GM12878 (cell line): Measurements from ENCODE around the gene ATP13A1. TPM values are rescaled to one million over a fixed set of nuclear protein-coding genes. Genes with fewer than 3 reads are reported as not detected.

Source experiments
- ATAC-seq: fragments of 200-7000 bp; cut with Tn5 transposase; 3 replicates; pipeline ENCODE4 v1.9.1; 2020; ENCODE audit warnings: mild to moderate bottlenecking, moderate library complexity
- BruUV-seq: library from RNA; stranded (reverse); fragments of 400-500 nt; replicated peaks from 2 replicates; lab custom pipeline; 2021; lab: Mats Ljungman, UMichigan
- CTCF ChIA-PET: fragments of 300-600 bp; sonication (Branson Sonifier 250); formaldehyde crosslinking; extraction: SDS; loops from one replicate; lab custom pipeline; 2021; ENCODE audit warnings: inconsistent platforms; lab: Yijun Ruan, JAX
- POLR2A ChIA-PET: fragments of 350-600 bp; formaldehyde crosslinking; extraction: SDS; loops from one replicate; lab custom pipeline; 2021; ENCODE audit warnings: inconsistent platforms; lab: Charles Lee
- RAD21 ChIA-PET: fragments of 300-600 bp; sonication (Branson Sonifier 250); formaldehyde crosslinking; loops from one replicate; lab custom pipeline; 2023; ENCODE audit warnings: antibody characterized with exemption; ENCODE audit not compliant: unreplicated experiment; lab: Charles Lee
- SMC1A ChIA-PET: fragments of 300-600 bp; sonication (Branson Sonifier 250); formaldehyde crosslinking; loops from one replicate; lab custom pipeline; 2023; ENCODE audit not compliant: unreplicated experiment, uncharacterized antibody; lab: Charles Lee
- DNase-seq: peaks from one replicate; pipeline ENCODE4 v3.0.0-alpha.2; 2011; ENCODE audit warnings: low read depth, low spot score
- FAIRE-seq: peaks from 3 replicates; lab custom pipeline; 2011; peaks lifted over from hg19 to GRCh38; lab: Jason Lieb, UNC
- H2AFZ ChIP-seq: 2 replicates; pipeline ENCODE4 v1.6.0; 2011; ENCODE audit warnings: low read depth, low read length, control low read depth; ENCODE audit not compliant: control insufficient read depth
- H3K27ac ChIP-seq: 2 replicates; pipeline ENCODE4 v1.5.1; 2011; ENCODE audit warnings: control low read depth; ENCODE audit not compliant: control insufficient read depth, insufficient read depth
- H3K27me3 ChIP-seq, 2 experiments: replicated peaks in 1 of 2; 2 replicates each; pipeline versions ENCODE4 v1.6.0 to v1.6.1; 2011; ENCODE audit warnings: low read length in 1 of 2; ENCODE audit not compliant: control insufficient read depth in 2 of 2, insufficient read depth in 2 of 2
- H3K36me3 ChIP-seq, 2 experiments: 2 replicates each; pipeline ENCODE4 v1.5.1; 2011; ENCODE audit warnings: low read length in 1 of 2; ENCODE audit not compliant: control insufficient read depth in 2 of 2, insufficient read depth in 2 of 2
- H3K4me1 ChIP-seq: 2 replicates; pipeline ENCODE4 v1.6.1; 2011; ENCODE audit warnings: mild to moderate bottlenecking, low read length, moderate library complexity, mixed read lengths; ENCODE audit not compliant: control insufficient read depth, insufficient read depth
- H3K4me2 ChIP-seq: 2 replicates; pipeline ENCODE4 v1.6.0; 2011; ENCODE audit warnings: control low read depth; ENCODE audit not compliant: control insufficient read depth, insufficient read depth
- H3K4me3 ChIP-seq: fragments of 200-600 bp; sonication (generic); 2 replicates; pipeline ENCODE4 v1.5.1; 2016
- H3K79me2 ChIP-seq: 2 replicates; pipeline ENCODE4 v1.6.0; 2011; ENCODE audit warnings: low read length; ENCODE audit not compliant: control insufficient read depth, insufficient read depth
- H3K9ac ChIP-seq: 2 replicates; pipeline ENCODE4 v1.8.0; 2011; ENCODE audit warnings: low read length, control low read depth, mixed read lengths; ENCODE audit not compliant: control insufficient read depth, insufficient read depth
- H3K9me3 ChIP-seq: replicated peaks from 3 replicates; pipeline ENCODE4 v1.5.1; 2011; ENCODE audit warnings: mild to moderate bottlenecking, low read length; ENCODE audit not compliant: control insufficient read depth, insufficient read depth
- H4K20me1 ChIP-seq: 2 replicates; pipeline ENCODE4 v1.6.0; 2011; ENCODE audit not compliant: control insufficient read depth, insufficient read depth
- ATF7 ChIP-seq: fragments of 450-650 bp; IDR thresholded peaks from 2 replicates; pipeline ENCODE4 v1.6.1; 2016; ENCODE audit warnings: low read depth, mild to moderate bottlenecking
- BCL11A ChIP-seq: IDR thresholded peaks from 2 replicates; pipeline ENCODE4 v1.6.1; 2011; ENCODE audit warnings: low read depth, low read length
- EGR1 ChIP-seq, 2 experiments: IDR thresholded peaks; 1 replicate in 1 of 2; 2 replicates in 1 of 2; pipeline ENCODE4 v1.6.1; 2011 to 2012; ENCODE audit warnings: low read depth in 2 of 2, low read length in 2 of 2, borderline replicate concordance in 1 of 2, mild to moderate bottlenecking in 1 of 2, moderate library complexity in 1 of 2
- ESRRA ChIP-seq: IDR thresholded peaks from 2 replicates; pipeline ENCODE4 v1.6.1; 2012; ENCODE audit warnings: mild to moderate bottlenecking, low read length, improper control_type of control experiment
- FOXM1 ChIP-seq: IDR thresholded peaks from 2 replicates; pipeline ENCODE4 v1.6.1; 2012; ENCODE audit warnings: low read depth, mild to moderate bottlenecking, inconsistent platforms, low read length, moderate library complexity
- MEF2A ChIP-seq: IDR thresholded peaks from 2 replicates; pipeline ENCODE4 v1.6.1; 2011; ENCODE audit warnings: low read depth, mild to moderate bottlenecking, low read length, moderate library complexity; ENCODE audit not compliant: insufficient read depth
- MEF2B ChIP-seq: fragments of 450-650 bp; IDR thresholded peaks from 2 replicates; pipeline ENCODE4 v1.6.1; 2018; ENCODE audit warnings: mild to moderate bottlenecking, moderate library complexity; ENCODE audit not compliant: partially characterized antibody, poor library complexity, severe bottlenecking
- POLR2AphosphoS5 ChIP-seq: IDR thresholded peaks from 2 replicates; pipeline ENCODE4 v1.6.1; 2011; ENCODE audit warnings: mild to moderate bottlenecking, low read length, inconsistent platforms
- RAD21 ChIP-seq: IDR thresholded peaks from 2 replicates; pipeline ENCODE4 v1.6.1; 2011; ENCODE audit warnings: mild to moderate bottlenecking, low read depth, low read length, moderate library complexity; ENCODE audit not compliant: insufficient read depth
- SREBF1 ChIP-seq: IDR thresholded peaks from 2 replicates; pipeline ENCODE4 v1.6.1; 2012; ENCODE audit warnings: mild to moderate bottlenecking, low read length
- STAT1 ChIP-seq: fragments of 450-650 bp; conservative IDR thresholded peaks from 2 replicates; pipeline ENCODE4 v1.6.1; 2014; ENCODE audit warnings: antibody characterized with exemption, mild to moderate bottlenecking
- SUZ12 ChIP-seq: fragments of 200-600 bp; sonication (generic); IDR thresholded peaks from one replicate; pipeline ENCODE4 v1.6.1; 2018; ENCODE audit warnings: antibody characterized with exemption, mild to moderate bottlenecking; ENCODE audit not compliant: unreplicated experiment
- TCF7 ChIP-seq: IDR thresholded peaks from 2 replicates; pipeline ENCODE4 v1.6.1; 2014; ENCODE audit warnings: antibody characterized with exemption, borderline replicate concordance
- WGBS: methylation state at CpG from one replicate; pipeline ENCODE4 v1.1.6; 2016; ENCODE audit warnings: low lambda C conversion rate; ENCODE audit not compliant: insufficient replicate concordance, insufficient coverage; ENCODE audit errors: missing lambda C conversion rate; 5-methylcytosine and 5-hydroxymethylcytosine counted together
- in situ Hi-C: fragments of 300-500 bp; cut with MboI; formaldehyde crosslinking; loops from 9 replicates; pipeline ENCODE4 v1.14.3; 2018; ENCODE audit warnings: mixed read lengths
- intact Hi-C: fragments of 100-400 bp; cut with micrococcal nuclease; formaldehyde crosslinking; loops from one replicate; pipeline ENCODE4 v1.14.2; 2022; ENCODE audit not compliant: unreplicated experiment
- polyA plus RNA-seq, 11 experiments: library from polyadenylated mRNA; depleted of rRNA in 4 of 11; unstranded in 6 of 11; stranded (reverse) in 5 of 11; fragments of >200 nt; fragmentation: Nextera tagmentation in 4 of 11; fragmentation: Illumina TruSeq in 1 of 11; extraction: Ambion mirVana in 4 of 11; extraction: Trizol in 1 of 11; gene quantifications; 1 replicate in 1 of 11; 2 replicates in 10 of 11; pipeline versions ENCODE4 v1.2.1 to v1.2.3, GENCODE V29; 2011 to 2016; ENCODE audit warnings: inconsistent platforms in 2 of 11, missing spikeins in 2 of 11, low read depth in 1 of 11
- total RNA-seq, 4 experiments: library from RNA; depleted of rRNA in 3 of 4; stranded (reverse); fragments of >200 nt in 3 of 4; fragmentation: Illumina TruSeq in 1 of 4; extraction: Trizol in 1 of 4; gene quantifications; 2 replicates each; pipeline versions ENCODE4 v1.2.1 to v1.2.3, GENCODE V29; 2013 to 2021
- TF ChIP-seq, protein P1 (sequence below): IDR thresholded peaks from 2 replicates; pipeline ENCODE4 v1.6.1; 2012; ENCODE audit warnings: low read depth, low read length, improper control_type of control experiment

Gene ATP13A1
- total and polyA plus RNA-seq, 10 of the 15 experiments (the other 5 are each of a cell fraction or from before 2014, with no cell fraction given): 0.37 to 91.0 (median 29.8) TPM

DNA sequence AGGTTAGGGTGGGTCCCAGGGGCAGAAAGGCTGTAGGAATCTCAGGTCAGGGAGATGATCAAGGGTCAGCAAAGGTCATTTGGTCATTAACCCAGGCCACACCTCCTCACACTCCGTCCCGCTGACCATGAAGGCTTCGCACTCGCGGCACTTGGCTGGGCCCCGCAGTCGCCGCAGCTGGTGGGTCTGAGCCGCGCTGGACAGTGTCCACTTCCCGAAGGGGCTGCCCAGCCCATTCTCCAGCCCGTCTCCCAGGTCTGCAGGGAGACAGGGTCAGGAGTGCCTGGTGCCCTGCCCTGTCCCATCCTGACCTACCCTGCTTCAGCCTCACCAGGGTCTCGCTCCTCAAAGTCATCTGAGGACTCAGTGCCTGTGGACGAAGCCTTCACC is 28.2 kb downstream of the ATP13A1 start:
- H4K20me1 ChIP-seq: no peaks in the 10 kb centered on the region; the same call in 1 of the 2 replicates
- FAIRE-seq (no peak), DNase-seq (no peak)
- H3K79me2 ChIP-seq: no peaks in the 10 kb centered on the region
- TF ChIP-seq POLR2AphosphoS5 (peak; percentile 47; the same call in 1 of the 2 replicates), FOXM1 (no peak)
- TF ChIP-seq, all 136 proteins: peak for 1
- Histone ChIP-seq H3K4me3 (no peak overlapping the region), H2AFZ (no peak overlapping the region), H3K4me2 (peak overlapping the region; percentile 33; the same call in 1 of the 2 replicates), H3K27ac (peak overlapping the region; percentile 14; the same call in 1 of the 2 replicates), H3K4me1 (no peaks in the 10 kb centered on the region; the same call in 1 of the 2 replicates), H3K9ac (no peak overlapping the region), H3K36me3 (peaks cover 29 to 40% of the 10 kb centered on the region in 2 experiments), H3K27me3 (no peaks in the 10 kb centered on the region), H3K9me3 (no peaks in the 10 kb centered on the region)
- in situ Hi-C loops (no loop called here), intact Hi-C loops (no loop called here)
- RAD21 ChIA-PET: no interaction called here
- no TSS peak for BruUV-seq
- WGBS: 98% methylated on average over 14 of the region's 14 CpGs
- no peak for ATAC-seq
- POLR2A ChIA-PET: no interaction called here
- SMC1A ChIA-PET: no interaction called here
- CTCF ChIA-PET: no interaction called here

DNA sequence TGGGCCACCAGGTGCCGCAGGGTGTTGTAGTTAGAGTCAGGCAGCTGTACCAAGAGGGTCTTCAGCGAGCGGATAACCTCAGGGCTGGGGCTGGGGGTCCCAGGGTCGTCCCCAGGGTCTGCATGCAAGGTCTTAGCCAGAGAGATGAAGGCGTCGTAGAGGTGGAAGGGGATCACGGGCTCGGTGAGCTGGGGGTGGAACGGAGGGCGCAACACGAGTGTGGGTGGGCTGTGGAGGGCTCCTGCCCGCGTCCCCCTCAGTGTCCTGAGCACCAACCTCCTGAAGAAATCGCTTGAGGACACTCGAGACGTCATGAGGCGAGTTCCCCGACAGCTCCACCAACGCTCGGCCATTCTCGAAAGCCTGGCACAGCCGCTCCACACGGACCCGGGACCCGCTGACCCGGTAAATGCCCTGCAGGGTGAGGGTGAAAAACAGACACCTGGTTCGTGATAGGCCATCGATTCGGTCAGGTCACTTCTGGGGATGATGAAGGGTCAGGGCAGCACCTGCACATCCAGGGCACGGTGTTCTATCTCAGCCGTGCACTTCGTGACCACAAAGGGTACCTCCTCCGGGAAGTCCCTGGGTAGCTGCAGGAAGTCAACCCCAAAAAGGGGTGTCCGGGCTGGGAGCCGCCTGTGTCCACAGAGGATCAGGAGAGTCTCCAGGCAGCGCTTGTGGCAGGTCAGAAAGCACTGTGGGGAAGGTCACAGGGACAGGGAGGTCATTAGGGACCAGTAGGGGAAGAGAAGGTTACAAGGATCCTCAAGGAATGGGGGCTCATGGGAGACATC is 28.8 kb downstream of the ATP13A1 start:
- H4K20me1 ChIP-seq: no peaks in the 10 kb centered on the region; the same call in 1 of the 2 replicates
- ChIA-PET RAD21 (no interaction called here), POLR2A (interaction anchor here (1.1 kb wide), 1 partner anchor 15 kb away, joined by 4 read pairs; no protein-coding TSS in a partner anchor), SMC1A (no interaction called here), CTCF (no interaction called here)
- H3K4me3 ChIP-seq: no peak overlapping the region
- H3K9me3 ChIP-seq: no peaks in the 10 kb centered on the region
- TSS peak; percentile 29 for BruUV-seq
- H3K4me1 ChIP-seq: no peaks in the 10 kb centered on the region; the same call in 1 of the 2 replicates
- FAIRE-seq (no peak), DNase-seq (no peak), ATAC-seq (peak; percentile 24; the same call in 2 of the 3 replicates)
- in situ Hi-C loops (no loop called here), intact Hi-C loops (no loop called here)
- H3K27me3 ChIP-seq: no peaks in the 10 kb centered on the region
- H3K4me2 ChIP-seq: 0 out of 2 replicates have a peak overlapping the region, but pooled peaks have one; percentile 33
- H3K36me3 ChIP-seq: peaks cover 23 to 39% of the 10 kb centered on the region in 2 experiments
- H2AFZ ChIP-seq: no peak overlapping the region
- WGBS: 79% methylated on average over 36 of the region's 36 CpGs
- no peak overlapping the region for H3K9ac ChIP-seq
- H3K27ac ChIP-seq: peak overlapping the region; percentile 14; the same call in 1 of the 2 replicates
- no peaks in the 10 kb centered on the region for H3K79me2 ChIP-seq
- TF ChIP-seq, protein P1, sequence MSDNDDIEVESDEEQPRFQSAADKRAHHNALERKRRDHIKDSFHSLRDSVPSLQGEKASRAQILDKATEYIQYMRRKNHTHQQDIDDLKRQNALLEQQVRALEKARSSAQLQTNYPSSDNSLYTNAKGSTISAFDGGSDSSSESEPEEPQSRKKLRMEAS: no peak
- TF ChIP-seq STAT1 (no peak), TCF7 (no peak), RAD21 (no peak), ATF7 (no peak), MEF2A (no peak), SREBF1 (no peak), EGR1 (IDR thresholded peaks at IDR 0.05; ENCODE audit: borderline replicate concordance in 1 of 2, low read depth in 2 of 2, low read length in 2 of 2) (no peak), MEF2B (no peak), SUZ12 (no peak), BCL11A (no peak), ESRRA (no peak)
